Measurements from ENCODE around the gene ARHGAP27.

DNA sequence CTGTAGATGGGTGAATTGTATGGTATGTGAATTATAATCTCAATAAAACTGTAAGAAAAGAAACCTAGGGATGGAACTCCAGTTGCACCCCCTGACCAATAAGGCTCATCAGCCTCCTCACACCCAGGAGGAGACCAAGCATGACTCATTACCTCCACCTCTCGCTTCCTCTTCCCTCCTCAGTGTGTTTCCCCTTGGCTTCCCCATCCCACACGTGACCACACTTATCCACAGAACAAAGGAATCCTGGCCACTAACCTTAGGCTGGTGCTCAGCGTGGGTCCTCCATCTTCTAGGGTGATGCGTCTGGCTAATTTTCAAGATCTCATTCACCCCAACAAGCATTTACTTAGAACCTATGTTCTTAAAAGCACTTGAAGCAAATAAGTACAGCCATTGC, 79.6 kb downstream of the ARHGAP27 start:
- no peak for TF ChIP-seq POLR2A (IDR thresholded peaks at IDR 0.05; ENCODE audit: low read depth, low read length)
- no peak for TF ChIP-seq MXI1 (IDR thresholded peaks at IDR 0.05; ENCODE audit: borderline replicate concordance, low read depth, low read length)
- TF ChIP-seq, protein P1, sequence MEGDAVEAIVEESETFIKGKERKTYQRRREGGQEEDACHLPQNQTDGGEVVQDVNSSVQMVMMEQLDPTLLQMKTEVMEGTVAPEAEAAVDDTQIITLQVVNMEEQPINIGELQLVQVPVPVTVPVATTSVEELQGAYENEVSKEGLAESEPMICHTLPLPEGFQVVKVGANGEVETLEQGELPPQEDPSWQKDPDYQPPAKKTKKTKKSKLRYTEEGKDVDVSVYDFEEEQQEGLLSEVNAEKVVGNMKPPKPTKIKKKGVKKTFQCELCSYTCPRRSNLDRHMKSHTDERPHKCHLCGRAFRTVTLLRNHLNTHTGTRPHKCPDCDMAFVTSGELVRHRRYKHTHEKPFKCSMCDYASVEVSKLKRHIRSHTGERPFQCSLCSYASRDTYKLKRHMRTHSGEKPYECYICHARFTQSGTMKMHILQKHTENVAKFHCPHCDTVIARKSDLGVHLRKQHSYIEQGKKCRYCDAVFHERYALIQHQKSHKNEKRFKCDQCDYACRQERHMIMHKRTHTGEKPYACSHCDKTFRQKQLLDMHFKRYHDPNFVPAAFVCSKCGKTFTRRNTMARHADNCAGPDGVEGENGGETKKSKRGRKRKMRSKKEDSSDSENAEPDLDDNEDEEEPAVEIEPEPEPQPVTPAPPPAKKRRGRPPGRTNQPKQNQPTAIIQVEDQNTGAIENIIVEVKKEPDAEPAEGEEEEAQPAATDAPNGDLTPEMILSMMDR (conservative IDR thresholded peaks at IDR 0.05; ENCODE audit: low read depth, low read length): no peak
- no peak for TF ChIP-seq RFX5 (IDR thresholded peaks at IDR 0.05; ENCODE audit: low read depth, low read length)
- TF ChIP-seq RCOR1 (IDR thresholded peaks at IDR 0.05; ENCODE audit: insufficient replicate concordance, low read length): no peak
- no peak for TF ChIP-seq SMC3 (IDR thresholded peaks at IDR 0.05; ENCODE audit: low read depth, low read length)
- no peak for TF ChIP-seq RAD21 (IDR thresholded peaks at IDR 0.05; ENCODE audit: low read length)
- TF ChIP-seq FOS (IDR thresholded peaks at IDR 0.05; ENCODE audit: low read depth, low read length): no peak
- TF ChIP-seq, protein P2, sequence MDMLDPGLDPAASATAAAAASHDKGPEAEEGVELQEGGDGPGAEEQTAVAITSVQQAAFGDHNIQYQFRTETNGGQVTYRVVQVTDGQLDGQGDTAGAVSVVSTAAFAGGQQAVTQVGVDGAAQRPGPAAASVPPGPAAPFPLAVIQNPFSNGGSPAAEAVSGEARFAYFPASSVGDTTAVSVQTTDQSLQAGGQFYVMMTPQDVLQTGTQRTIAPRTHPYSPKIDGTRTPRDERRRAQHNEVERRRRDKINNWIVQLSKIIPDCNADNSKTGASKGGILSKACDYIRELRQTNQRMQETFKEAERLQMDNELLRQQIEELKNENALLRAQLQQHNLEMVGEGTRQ (IDR thresholded peaks at IDR 0.05; ENCODE audit: low read depth, low read length): no peak
- TF ChIP-seq MAZ (IDR thresholded peaks at IDR 0.05; ENCODE audit: borderline replicate concordance, low read depth, low read length): no peak
- TF ChIP-seq BHLHE40 (IDR thresholded peaks at IDR 0.05; ENCODE audit: low read depth, low read length): no peak
- TF ChIP-seq CHD1 (IDR thresholded peaks at IDR 0.05; ENCODE audit: low read depth, low read length): no peak

Measured in IMR-90 (cell line).